SK-N-MC (cell line): ENCODE results near the gene SPG7.
"Not testable (repeated sequence)": the region's sequence is repeated elsewhere in the genome, so short reads cannot be mapped to it uniquely, and the experiment has no call there.

Source experiments
- EZH2 ChIP-seq: fragments of 200-600 bp; sonication (generic); IDR thresholded peaks from one replicate; pipeline ENCODE4 v1.6.1; 2017; ENCODE audit warnings: antibody characterized with exemption
- POLR2AphosphoS5 ChIP-seq: IDR thresholded peaks from 2 replicates; pipeline ENCODE4 v1.6.1; 2012; ENCODE audit warnings: mild to moderate bottlenecking, low read depth, low read length, borderline replicate concordance

DNA sequence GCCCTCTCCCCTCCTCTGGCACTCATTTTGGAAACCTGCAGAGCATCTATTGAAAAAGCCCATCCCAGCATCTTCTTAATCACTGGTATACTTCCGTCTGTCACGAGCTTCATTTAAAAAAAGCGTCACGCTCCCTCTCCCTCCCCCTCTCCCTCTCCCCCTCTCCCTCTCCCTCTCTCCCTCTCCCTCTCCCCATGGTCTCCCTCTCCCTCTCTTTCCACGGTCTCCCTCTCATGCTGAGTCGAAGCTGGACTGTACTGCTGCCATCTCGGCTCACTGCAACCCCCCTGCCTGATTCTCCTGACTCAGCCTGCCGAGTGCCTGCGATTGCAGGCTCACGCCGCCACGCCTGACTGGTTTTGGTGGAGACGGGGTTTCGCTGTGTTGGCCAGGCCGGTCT is 46.3 kb upstream of the SPG7 start:
- not testable (repeated sequence) for TF ChIP-seq EZH2, POLR2AphosphoS5
